PFSK-1 (cell line): ENCODE data around the gene ADAMTSL5.

ENCODE experiments used
- FOXP2 ChIP-seq: optimal IDR thresholded peaks from 2 replicates; pipeline ENCODE3; 2011; ENCODE audit warnings: borderline replicate concordance, control low read depth, inconsistent platforms; ENCODE audit not compliant: insufficient read depth; ENCODE audit errors: extremely low read length, extremely low read depth
- POLR2AphosphoS5 ChIP-seq: IDR thresholded peaks from 2 replicates; pipeline ENCODE4 v1.6.1; 2012; ENCODE audit warnings: low read depth, mild to moderate bottlenecking, control low read depth, low read length, moderate library complexity
- REST ChIP-seq, 2 experiments: IDR thresholded peaks; 2 replicates each; pipeline versions ENCODE4 v1.6.1 to v1.8.0; 2011 to 2012; ENCODE audit warnings: low read depth in 2 of 2, low read length in 2 of 2, control low read depth in 1 of 2, inconsistent platforms in 1 of 2, mild to moderate bottlenecking in 1 of 2, moderate library complexity in 1 of 2; ENCODE audit not compliant: insufficient read depth in 1 of 2
- SIN3A ChIP-seq: IDR thresholded peaks from 2 replicates; pipeline ENCODE4 v1.6.1; 2012; ENCODE audit warnings: mild to moderate bottlenecking, low read length, moderate library complexity, borderline replicate concordance; ENCODE audit not compliant: insufficient read depth
- TAF1 ChIP-seq: IDR thresholded peaks from 2 replicates; pipeline ENCODE4 v1.6.1; 2012; ENCODE audit warnings: low read length, control low read depth, borderline replicate concordance; ENCODE audit not compliant: insufficient read depth

Gene ADAMTSL5

GRCh38 chr19:1509602-1510441 is 3.0 kb downstream of the ADAMTSL5 start:
- no peak for TF ChIP-seq SIN3A
- no peak for TF ChIP-seq FOXP2
- no peak for TF ChIP-seq TAF1
- TF ChIP-seq REST (IDR thresholded peaks at IDR 0.05; ENCODE audit: insufficient read depth in 1 of 2, low read depth in 2 of 2, low read length in 2 of 2): no peak
- no peak for TF ChIP-seq POLR2AphosphoS5

- TF ChIP-seq REST (IDR thresholded peaks at IDR 0.05; ENCODE audit: insufficient read depth in 1 of 2, low read depth in 2 of 2, low read length in 2 of 2) (no peak), SIN3A (no peak), TAF1 (no peak), FOXP2 (no peak), POLR2AphosphoS5 (no peak)
Observed at GRCh38 chr19:1508507-1508856, 4.3 kb downstream of the ADAMTSL5 start.

GRCh38 chr19:1507763-1508506 is 4.9 kb downstream of the ADAMTSL5 start:
- TF ChIP-seq TAF1 (no peak), POLR2AphosphoS5 (no peak), SIN3A (no peak), FOXP2 (no peak), REST (IDR thresholded peaks at IDR 0.05; ENCODE audit: insufficient read depth in 1 of 2, low read depth in 2 of 2, low read length in 2 of 2) (no peak)

- no peak for TF ChIP-seq SIN3A
- TF ChIP-seq FOXP2: no peak
Observed at GRCh38 chr19:1507192-1507660, 5.6 kb downstream of the ADAMTSL5 start.

- TF ChIP-seq FOXP2 (no peak), TAF1 (no peak), SIN3A (no peak), POLR2AphosphoS5 (no peak), REST (IDR thresholded peaks at IDR 0.05; ENCODE audit: insufficient read depth in 1 of 2, low read depth in 2 of 2, low read length in 2 of 2) (no peak)
Observed at GRCh38 chr19:1505991-1506881, 6.6 kb downstream of the ADAMTSL5 start.
